IMR-90 (cell line): ENCODE measurements around the gene NHLRC3. TPM values are rescaled to one million over a fixed set of nuclear protein-coding genes. Genes with fewer than 3 reads are reported as not detected.
A peak's percentile ranks its signal among the peaks of the same experiment; 100 is the strongest.

Source experiments
- ATAC-seq: fragments of 200-7000 bp; cut with Tn5 transposase; 2 replicates; pipeline ENCODE4 v1.9.1; 2020; ENCODE audit warnings: low read depth, mild to moderate bottlenecking, moderate library complexity
- BruUV-seq: library from RNA; stranded (reverse); fragments of 400-500 nt; replicated peaks from 2 replicates; lab custom pipeline; 2021; lab: Mats Ljungman, UMichigan
- CTCF ChIA-PET: fragments of 300-600 bp; formaldehyde crosslinking; extraction: SDS; loops from one replicate; lab custom pipeline; 2021; ENCODE audit warnings: antibody characterized with exemption; lab: Yijun Ruan, JAX
- POLR2A ChIA-PET: fragments of 300-600 bp; sonication (Branson Sonifier 250); formaldehyde crosslinking; loops from one replicate; lab custom pipeline; 2022; ENCODE audit warnings: antibody characterized with exemption; ENCODE audit not compliant: unreplicated experiment; lab: Charles Lee
- DNase-seq: peaks from one replicate; pipeline ENCODE4 v3.0.0; 2013
- H2AFZ ChIP-seq: replicated peaks from 2 replicates; pipeline ENCODE3; 2013; ENCODE audit warnings: low read length, mild to moderate bottlenecking; ENCODE audit not compliant: poor library complexity
- H2AK5ac ChIP-seq: 2 replicates; pipeline ENCODE4 v1.6.1; 2013; ENCODE audit warnings: low read depth, low read length, inconsistent platforms
- H2AK9ac ChIP-seq: replicated peaks from 2 replicates; pipeline ENCODE3; 2013; ENCODE audit warnings: mild to moderate bottlenecking, low read depth, low read length, moderate library complexity; ENCODE audit not compliant: poor library complexity
- H2BK120ac ChIP-seq: 2 replicates; pipeline ENCODE4 v1.6.1; 2013; ENCODE audit warnings: low read depth, low read length, inconsistent platforms
- H2BK15ac ChIP-seq: 3 replicates; pipeline ENCODE4 v1.6.1; 2013; ENCODE audit warnings: low read depth, low read length, inconsistent platforms
- H2BK20ac ChIP-seq: 2 replicates; pipeline ENCODE4 v1.6.1; 2013; ENCODE audit warnings: low read depth, mild to moderate bottlenecking, inconsistent platforms, low read length, moderate library complexity
- H2BK5ac ChIP-seq: 2 replicates; pipeline ENCODE4 v1.6.1; 2013; ENCODE audit warnings: mild to moderate bottlenecking, low read depth, low read length, inconsistent platforms; ENCODE audit not compliant: poor library complexity, severe bottlenecking
- H3K14ac ChIP-seq: replicated peaks from 2 replicates; pipeline ENCODE4 v1.6.1; 2013; ENCODE audit warnings: low read depth, low read length, inconsistent platforms
- H3K18ac ChIP-seq: 2 replicates; pipeline ENCODE4 v1.6.1; 2013; ENCODE audit warnings: low read depth, low read length, control low read depth
- H3K23ac ChIP-seq: 2 replicates; pipeline ENCODE4 v1.6.1; 2013; ENCODE audit warnings: low read depth, low read length, inconsistent platforms
- H3K27ac ChIP-seq: 2 replicates; pipeline ENCODE4 v1.5.1; 2013; ENCODE audit warnings: mild to moderate bottlenecking, control low read depth, low read length; ENCODE audit not compliant: insufficient read depth
- H3K27me3 ChIP-seq: 2 replicates; pipeline ENCODE4 v1.6.1; 2013; ENCODE audit warnings: low read length; ENCODE audit not compliant: control insufficient read depth, insufficient read depth
- H3K36me3 ChIP-seq: 2 replicates; pipeline ENCODE4 v1.6.1; 2013; ENCODE audit warnings: low read length, mixed read lengths; ENCODE audit not compliant: control insufficient read depth, insufficient read depth
- H3K4ac ChIP-seq: 2 replicates; pipeline ENCODE4 v1.6.1; 2013; ENCODE audit warnings: low read depth, low read length, inconsistent platforms
- H3K4me1 ChIP-seq: 2 replicates; pipeline ENCODE4 v1.6.1; 2013; ENCODE audit warnings: low read length, mixed read lengths; ENCODE audit not compliant: control insufficient read depth, insufficient read depth
- H3K4me2 ChIP-seq: 2 replicates; pipeline ENCODE4 v1.6.1; 2013; ENCODE audit warnings: low read depth, mild to moderate bottlenecking, control low read depth, low read length, moderate library complexity
- H3K4me3 ChIP-seq: 2 replicates; pipeline ENCODE4 v1.5.1; 2013; ENCODE audit warnings: low read depth, mild to moderate bottlenecking, control low read depth, low read length, moderate library complexity; ENCODE audit not compliant: insufficient read depth
- H3K56ac ChIP-seq: 2 replicates; pipeline ENCODE4 v1.6.1; 2013; ENCODE audit warnings: low read length, inconsistent platforms; ENCODE audit not compliant: insufficient read depth; ENCODE audit errors: extremely low read depth
- H3K79me1 ChIP-seq, 2 experiments: 2 replicates each; pipeline ENCODE4 v1.6.1; 2013; ENCODE audit warnings: low read length in 2 of 2, inconsistent platforms in 1 of 2, low read depth in 1 of 2
- H3K9ac ChIP-seq: 2 replicates; pipeline ENCODE4 v1.6.1; 2013; ENCODE audit warnings: low read depth, low read length, control low read depth
- H3K9me1 ChIP-seq: 2 replicates; pipeline ENCODE4 v1.6.1; 2013; ENCODE audit warnings: low read length, inconsistent platforms; ENCODE audit not compliant: insufficient read depth
- H3K9me3 ChIP-seq: 2 replicates; pipeline ENCODE4 v1.6.1; 2013; ENCODE audit warnings: low read length; ENCODE audit not compliant: control insufficient read depth, insufficient read depth
- H4K20me1 ChIP-seq: 2 replicates; pipeline ENCODE4 v1.6.1; 2013; ENCODE audit warnings: low read length, inconsistent platforms; ENCODE audit not compliant: insufficient read depth
- H4K5ac ChIP-seq: 2 replicates; pipeline ENCODE4 v1.6.1; 2013; ENCODE audit warnings: mild to moderate bottlenecking, low read depth, low read length, control low read depth
- H4K8ac ChIP-seq, 2 experiments: 2 replicates each; pipeline ENCODE4 v1.6.1; 2013; ENCODE audit warnings: low read depth in 2 of 2, low read length in 2 of 2, control low read depth in 1 of 2, inconsistent platforms in 1 of 2
- H4K91ac ChIP-seq: 2 replicates; pipeline ENCODE4 v1.6.1; 2013; ENCODE audit warnings: low read depth, low read length, inconsistent platforms; ENCODE audit not compliant: insufficient read depth
- BHLHE40 ChIP-seq: fragments of 150-350 bp; IDR thresholded peaks from 2 replicates; pipeline ENCODE4 v1.6.1; 2016; ENCODE audit warnings: mild to moderate bottlenecking, low read depth, low read length
- CTCF ChIP-seq: conservative IDR thresholded peaks from 2 replicates; pipeline ENCODE4 v1.5.1; 2012; ENCODE audit warnings: mild to moderate bottlenecking, low read depth, low read length, improper control_type of control experiment
- ELK1 ChIP-seq: fragments of 150-350 bp; IDR thresholded peaks from 2 replicates; pipeline ENCODE4 v1.6.1; 2016; ENCODE audit warnings: low read depth, mild to moderate bottlenecking, low read length, moderate library complexity, borderline replicate concordance
- FOS ChIP-seq: fragments of 150-350 bp; IDR thresholded peaks from 2 replicates; pipeline ENCODE4 v1.6.1; 2016; ENCODE audit warnings: low read depth, low read length
- MAFK ChIP-seq: IDR thresholded peaks from 2 replicates; pipeline ENCODE4 v1.6.1; 2012; ENCODE audit warnings: low read depth, low read length, improper control_type of control experiment
- MXI1 ChIP-seq: IDR thresholded peaks from 2 replicates; pipeline ENCODE4 v1.6.1; 2012; ENCODE audit warnings: low read depth, mild to moderate bottlenecking, low read length, moderate library complexity, borderline replicate concordance
- NFE2L2 ChIP-seq: fragments of 150-350 bp; IDR thresholded peaks from 2 replicates; pipeline ENCODE4 v1.6.1; 2016; ENCODE audit warnings: low read depth, mild to moderate bottlenecking, low read length
- RAD21 ChIP-seq: IDR thresholded peaks from 2 replicates; pipeline ENCODE4 v1.6.1; 2012; ENCODE audit warnings: low read length, improper control_type of control experiment
- RCOR1 ChIP-seq: IDR thresholded peaks from 2 replicates; pipeline ENCODE4 v1.6.1; 2012; ENCODE audit warnings: mild to moderate bottlenecking, low read length, improper control_type of control experiment; ENCODE audit not compliant: insufficient replicate concordance
- RFX5 ChIP-seq: IDR thresholded peaks from 2 replicates; pipeline ENCODE4 v1.8.0; 2012; ENCODE audit warnings: low read depth, mild to moderate bottlenecking, low read length, moderate library complexity
- SMC3 ChIP-seq: fragments of 150-350 bp; IDR thresholded peaks from 2 replicates; pipeline ENCODE4 v1.6.1; 2016; ENCODE audit warnings: low read depth, mild to moderate bottlenecking, antibody characterized with exemption, low read length, moderate library complexity
- USF2 ChIP-seq: fragments of 150-350 bp; IDR thresholded peaks from 2 replicates; pipeline ENCODE4 v1.6.1; 2017; ENCODE audit warnings: mild to moderate bottlenecking, antibody characterized with exemption, low read length, low read depth
- WGBS, 2 experiments: methylation state at CpG; one replicate each; pipeline versions ENCODE4 v1.1.5 to v1.1.7; 2013; ENCODE audit warnings: missing lambda C conversion rate in 2 of 2; ENCODE audit not compliant: insufficient read length in 1 of 2; ENCODE audit errors: extremely low coverage in 2 of 2; 5-methylcytosine and 5-hydroxymethylcytosine counted together
- dilution Hi-C: fragments of 300-500 bp; cut with HindIII; formaldehyde crosslinking; loops from one replicate; pipeline ENCODE4 v1.14.3; 2018; ENCODE audit warnings: low sequenced_read_pairs; ENCODE audit not compliant: unreplicated experiment
- in situ Hi-C: fragments of 300-500 bp; cut with MboI; formaldehyde crosslinking; loops from 3 replicates; pipeline ENCODE4 v1.14.3; 2019; ENCODE audit warnings: low sequenced_read_pairs, inconsistent platforms, mixed read lengths
- intact Hi-C: fragments of 100-400 bp; cut with micrococcal nuclease; formaldehyde crosslinking; loops from 2 replicates; pipeline ENCODE4 v1.10.0; 2022
- polyA plus RNA-seq, 3 experiments: library from polyadenylated mRNA; depleted of rRNA; stranded (reverse); fragments of >200 nt; gene quantifications; 2 replicates each; pipeline ENCODE4 v1.2.3, GENCODE V29; 2012; ENCODE audit warnings: low replicate concordance in 1 of 3
- total RNA-seq: library from RNA; depleted of rRNA; stranded (reverse); fragments of >200 nt; gene quantifications from 2 replicates; pipeline ENCODE4 v1.2.3, GENCODE V29; 2012

Gene NHLRC3
- total and polyA plus RNA-seq, 2 of the 4 experiments (the other 2 are of a cell fraction): 3.0 to 4.2 TPM

- Histone ChIP-seq H3K4me2 (peak overlapping the region; percentile 98), H3K4me1 (peaks cover 2% of the 10 kb centered on the region; the same call in 1 of the 2 replicates), H3K27ac (no peak overlapping the region), H3K79me1 (peaks cover 16 to 37% of the 10 kb centered on the region in 2 experiments), H4K20me1 (peaks cover 4% of the 10 kb centered on the region; the same call in 1 of the 2 replicates), H4K5ac (no peak overlapping the region), H3K9ac (no peak overlapping the region), H2AK5ac (no peak overlapping the region), H3K27me3 (no peaks in the 10 kb centered on the region), H2BK120ac (no peak overlapping the region), H2AK9ac (no peak overlapping the region), H3K36me3 (peaks cover 1% of the 10 kb centered on the region; the same call in 1 of the 2 replicates), H3K18ac (no peak overlapping the region), H3K9me1 (no peaks in the 10 kb centered on the region; the same call in 1 of the 2 replicates), H3K56ac (no peak overlapping the region), H4K91ac (no peak overlapping the region), H3K9me3 (no peaks in the 10 kb centered on the region), H2BK5ac (no peak overlapping the region), H3K4ac (no peak overlapping the region), H2AFZ (no peak overlapping the region), H3K4me3 (0 out of 2 replicates have a peak overlapping the region, but pooled peaks have one; percentile 9), H2BK15ac (no peak overlapping the region), H4K8ac (no peak overlapping the region), H3K14ac (no peak overlapping the region), H3K23ac (no peak overlapping the region), H2BK20ac (no peak overlapping the region)
- DNase-seq (no peak), ATAC-seq (no peak)
- intact Hi-C loops: loop anchor here (5.0 to 10.0 kb wide), 3 partner anchors 379 to 647 kb away; partner anchors contain the start of gene LHFPL6
- dilution Hi-C loops: no loop called here
- in situ Hi-C loops: no loop called here
- BruUV-seq: no TSS peak
- TF ChIP-seq NFE2L2 (no peak), MXI1 (no peak), MAFK (no peak), RAD21 (no peak), BHLHE40 (no peak), RCOR1 (no peak), USF2 (no peak), ELK1 (no peak), FOS (no peak), RFX5 (no peak), CTCF (no peak), SMC3 (no peak)
- ChIA-PET CTCF (interaction anchor here (1.3 kb wide), 1 partner anchor 13 kb away, joined by 3 read pairs; no protein-coding TSS in a partner anchor), POLR2A (no interaction called here)
- no CpG with 5 or more reads among the region's 2 CpGs for WGBS, 2 experiments
Observed at GRCh38 chr13:39035799-39036198, 2.5 kb upstream of the NHLRC3 start.
